ENCODE data around the gene RBM39. TPM values are rescaled to one million over a fixed set of nuclear protein-coding genes. Genes with fewer than 3 reads are reported as not detected.

The RBM39 gene
- polyA plus RNA-seq, 1 of the 3 experiments (the other 2 are of a cell fraction): 68.4 TPM

DNA sequence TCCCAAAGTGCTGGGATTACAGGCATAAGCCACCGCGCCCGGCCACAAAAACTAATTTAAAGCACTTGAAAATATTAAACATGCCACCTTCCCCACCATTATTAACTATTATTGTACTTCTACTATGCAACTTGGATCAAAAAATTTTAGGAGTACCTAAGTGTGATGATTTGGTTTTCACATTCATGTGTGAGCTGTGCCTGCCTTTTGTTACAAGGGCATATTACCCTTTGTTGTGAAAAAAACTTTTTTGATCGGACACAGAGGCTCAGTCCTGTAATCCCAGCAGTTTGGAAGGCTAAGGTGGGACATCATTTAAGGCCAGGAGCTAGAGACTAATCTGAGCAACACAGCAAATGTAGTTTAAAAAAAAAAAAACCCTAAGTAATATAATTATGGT is 25.7 kb downstream of the RBM39 start (continued):
- TF ChIP-seq, protein P1, sequence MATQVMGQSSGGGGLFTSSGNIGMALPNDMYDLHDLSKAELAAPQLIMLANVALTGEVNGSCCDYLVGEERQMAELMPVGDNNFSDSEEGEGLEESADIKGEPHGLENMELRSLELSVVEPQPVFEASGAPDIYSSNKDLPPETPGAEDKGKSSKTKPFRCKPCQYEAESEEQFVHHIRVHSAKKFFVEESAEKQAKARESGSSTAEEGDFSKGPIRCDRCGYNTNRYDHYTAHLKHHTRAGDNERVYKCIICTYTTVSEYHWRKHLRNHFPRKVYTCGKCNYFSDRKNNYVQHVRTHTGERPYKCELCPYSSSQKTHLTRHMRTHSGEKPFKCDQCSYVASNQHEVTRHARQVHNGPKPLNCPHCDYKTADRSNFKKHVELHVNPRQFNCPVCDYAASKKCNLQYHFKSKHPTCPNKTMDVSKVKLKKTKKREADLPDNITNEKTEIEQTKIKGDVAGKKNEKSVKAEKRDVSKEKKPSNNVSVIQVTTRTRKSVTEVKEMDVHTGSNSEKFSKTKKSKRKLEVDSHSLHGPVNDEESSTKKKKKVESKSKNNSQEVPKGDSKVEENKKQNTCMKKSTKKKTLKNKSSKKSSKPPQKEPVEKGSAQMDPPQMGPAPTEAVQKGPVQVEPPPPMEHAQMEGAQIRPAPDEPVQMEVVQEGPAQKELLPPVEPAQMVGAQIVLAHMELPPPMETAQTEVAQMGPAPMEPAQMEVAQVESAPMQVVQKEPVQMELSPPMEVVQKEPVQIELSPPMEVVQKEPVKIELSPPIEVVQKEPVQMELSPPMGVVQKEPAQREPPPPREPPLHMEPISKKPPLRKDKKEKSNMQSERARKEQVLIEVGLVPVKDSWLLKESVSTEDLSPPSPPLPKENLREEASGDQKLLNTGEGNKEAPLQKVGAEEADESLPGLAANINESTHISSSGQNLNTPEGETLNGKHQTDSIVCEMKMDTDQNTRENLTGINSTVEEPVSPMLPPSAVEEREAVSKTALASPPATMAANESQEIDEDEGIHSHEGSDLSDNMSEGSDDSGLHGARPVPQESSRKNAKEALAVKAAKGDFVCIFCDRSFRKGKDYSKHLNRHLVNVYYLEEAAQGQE (IDR thresholded peaks at IDR 0.05; ENCODE audit: low read depth, low read length): no peak
- TF ChIP-seq SMC3 (IDR thresholded peaks at IDR 0.05; ENCODE audit: low read depth, low read length): no peak
- TF ChIP-seq EP300 (IDR thresholded peaks at IDR 0.05; ENCODE audit: borderline replicate concordance in 1 of 2, low read depth in 1 of 2, low read length in 1 of 2): no peak
- TF ChIP-seq JUND (IDR thresholded peaks at IDR 0.05): no peak
- no peak for TF ChIP-seq MXI1 (IDR thresholded peaks at IDR 0.05; ENCODE audit: low read depth, low read length)

DNA sequence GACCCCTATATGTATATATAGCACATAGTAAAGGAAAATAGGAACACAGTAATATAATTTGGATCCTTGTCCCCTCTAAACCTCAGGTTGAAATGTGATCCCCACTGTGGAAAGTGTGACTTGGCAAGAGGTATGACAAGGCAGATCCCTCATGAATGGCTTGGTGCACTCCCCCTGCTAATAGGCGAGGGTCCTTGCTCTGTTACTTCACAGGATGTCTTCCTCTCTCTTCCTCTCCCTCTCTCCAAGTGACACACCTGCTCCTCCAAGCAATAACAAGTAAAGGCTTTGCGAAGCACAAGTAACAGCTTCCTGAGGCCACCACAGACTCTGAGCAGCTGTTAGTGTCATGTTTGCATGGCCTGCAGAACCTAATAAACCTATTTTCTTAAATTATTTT is 26.4 kb downstream of the RBM39 start:
- Histone ChIP-seq H3K4me3 (ENCODE audit: low read depth in 2 of 2, low read length in 1 of 2) (no peak overlapping the region), H3K9me3 (no peaks in the 10 kb centered on the region), H3K4me1 (ENCODE audit: control insufficient read depth in 1 of 2, insufficient read depth in 2 of 2, low read depth in 1 of 2, low read length in 1 of 2) (peaks cover 0 to 5% of the 10 kb centered on the region in 2 experiments; a peak in 2 of 4 replicates), H2AFZ (ENCODE audit: low read depth) (no peak overlapping the region), H3K9me2 (no peaks in the 10 kb centered on the region), H3K4me2 (no peak overlapping the region), H3K27ac (ENCODE audit: low read depth in 2 of 2, low read length in 1 of 2) (no peak overlapping the region), H3F3A (replicated peaks; ENCODE audit: insufficient read depth) (peaks cover 79% of the 10 kb centered on the region), H3K36me3 (replicated peaks in 1 of 2; ENCODE audit: control insufficient read depth in 1 of 2, insufficient read depth in 2 of 2, low read length in 1 of 2) (peaks cover 86 to 98% of the 10 kb centered on the region in 2 experiments), H3K27me3 (ENCODE audit: insufficient read depth) (no peaks in the 10 kb centered on the region), H3K79me2 (ENCODE audit: insufficient read depth) (peaks cover 97% of the 10 kb centered on the region), H3K9ac (no peak overlapping the region), H4K20me1 (ENCODE audit: insufficient read depth) (peaks cover 87% of the 10 kb centered on the region)
- POLR2A ChIA-PET: no interaction called here
- WGBS (ENCODE audit: low lambda C conversion rate): 89% methylated on average over 2 of the region's 2 CpGs
- no peak for DNase-seq
- CTCF ChIA-PET: no interaction called here
- TF ChIP-seq FOXM1 (IDR thresholded peaks at IDR 0.05; ENCODE audit: low read depth): no peak
- TF ChIP-seq GATA2 (CRISPR knock-in tag; IDR thresholded peaks at IDR 0.05): no peak
- no peak for TF ChIP-seq MEF2A (IDR thresholded peaks at IDR 0.05; ENCODE audit: borderline replicate concordance, low read depth)
- no peak for TF ChIP-seq EP300 (IDR thresholded peaks at IDR 0.05; ENCODE audit: borderline replicate concordance in 1 of 2, low read depth in 1 of 2, low read length in 1 of 2)
- no peak for TF ChIP-seq SMC3 (IDR thresholded peaks at IDR 0.05; ENCODE audit: low read depth, low read length)
- TF ChIP-seq, protein P2, sequence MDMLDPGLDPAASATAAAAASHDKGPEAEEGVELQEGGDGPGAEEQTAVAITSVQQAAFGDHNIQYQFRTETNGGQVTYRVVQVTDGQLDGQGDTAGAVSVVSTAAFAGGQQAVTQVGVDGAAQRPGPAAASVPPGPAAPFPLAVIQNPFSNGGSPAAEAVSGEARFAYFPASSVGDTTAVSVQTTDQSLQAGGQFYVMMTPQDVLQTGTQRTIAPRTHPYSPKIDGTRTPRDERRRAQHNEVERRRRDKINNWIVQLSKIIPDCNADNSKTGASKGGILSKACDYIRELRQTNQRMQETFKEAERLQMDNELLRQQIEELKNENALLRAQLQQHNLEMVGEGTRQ (IDR thresholded peaks at IDR 0.05; ENCODE audit: borderline replicate concordance, low read depth, low read length): no peak
- TF ChIP-seq JUND (IDR thresholded peaks at IDR 0.05): no peak
- TF ChIP-seq GABPA (IDR thresholded peaks at IDR 0.05; ENCODE audit: low read depth): no peak

DNA sequence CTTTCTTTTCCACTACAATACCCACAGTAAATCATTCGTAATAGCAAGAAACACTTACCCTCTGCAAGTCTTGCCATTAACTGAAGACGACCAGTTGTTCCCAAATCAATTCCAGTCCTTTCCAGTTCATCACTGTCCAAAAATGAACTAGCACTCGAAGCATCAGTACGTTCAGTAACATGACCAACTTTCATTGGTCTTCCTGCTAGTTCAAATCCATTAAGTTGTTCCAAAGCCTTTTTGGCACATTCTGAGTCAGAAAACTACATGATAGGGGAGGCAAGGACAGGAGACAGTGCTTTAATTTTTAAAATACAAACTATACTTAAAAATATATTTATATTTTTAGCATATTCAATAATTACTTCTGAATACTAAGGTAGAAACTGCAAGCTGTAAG is 27.9 kb downstream of the RBM39 start:
- no peak overlapping the region for H3K9ac ChIP-seq
- H3K27me3 ChIP-seq (ENCODE audit: insufficient read depth): no peaks in the 10 kb centered on the region
- POLR2A ChIA-PET: interaction anchor here (1.3 kb wide), 1 partner anchor 28 kb away, joined by 3 read pairs; the partner anchor contains the start of gene RBM39
- no peaks in the 10 kb centered on the region for H3K9me2 ChIP-seq
- TF ChIP-seq MEF2A (IDR thresholded peaks at IDR 0.05; ENCODE audit: borderline replicate concordance, low read depth): no peak
- TF ChIP-seq POLR2AphosphoS5 (IDR thresholded peaks at IDR 0.05; ENCODE audit: low read depth, low read length): no peak
- no peak for TF ChIP-seq GABPA (IDR thresholded peaks at IDR 0.05; ENCODE audit: low read depth)
- TF ChIP-seq, protein P1 (IDR thresholded peaks at IDR 0.05; ENCODE audit: low read depth, low read length): no peak
- 90% methylated on average over 4 of the region's 4 CpGs for WGBS (ENCODE audit: low lambda C conversion rate)
- H3K36me3 ChIP-seq (replicated peaks in 1 of 2; ENCODE audit: control insufficient read depth in 1 of 2, insufficient read depth in 2 of 2, low read length in 1 of 2): peaks cover 87 to 99% of the 10 kb centered on the region in 2 experiments
- H3K27ac ChIP-seq (ENCODE audit: low read depth in 2 of 2, low read length in 1 of 2): no peak overlapping the region
- peaks cover 87% of the 10 kb centered on the region for H4K20me1 ChIP-seq (ENCODE audit: insufficient read depth)
- H3K4me1 ChIP-seq (ENCODE audit: control insufficient read depth in 1 of 2, insufficient read depth in 2 of 2, low read depth in 1 of 2, low read length in 1 of 2): peaks cover 0 to 18% of the 10 kb centered on the region in 2 experiments; a peak in 3 of 4 replicates
- CTCF ChIA-PET: interaction anchor here (0.5 to 1.4 kb wide), 3 partner anchors 16 to 171 kb away, joined by 3 to 5 read pairs (median 3); no protein-coding TSS in a partner anchor
- no peaks in the 10 kb centered on the region for H3K9me3 ChIP-seq
- no peak overlapping the region for H2AFZ ChIP-seq (ENCODE audit: low read depth)
- H3F3A ChIP-seq (replicated peaks; ENCODE audit: insufficient read depth): peaks cover 83% of the 10 kb centered on the region
- H3K4me3 ChIP-seq (ENCODE audit: low read depth in 2 of 2, low read length in 1 of 2): no peak overlapping the region
- peaks cover 97% of the 10 kb centered on the region for H3K79me2 ChIP-seq (ENCODE audit: insufficient read depth)
- DNase-seq: no peak
- no peak overlapping the region for H3K4me2 ChIP-seq

Data from SK-N-SH (cell line).